HCT116 (cell line): ENCODE results near the gene UNC45A. TPM values are rescaled to one million over a fixed set of nuclear protein-coding genes. Genes with fewer than 3 reads are reported as not detected.

Source experiments
- ATAC-seq: fragments of 200-7000 bp; cut with Tn5 transposase; 2 replicates; pipeline ENCODE4 v1.9.1; 2020; ENCODE audit warnings: mild to moderate bottlenecking, moderate library complexity
- BruUV-seq: library from RNA; stranded (reverse); fragments of 400-500 nt; replicated peaks from 2 replicates; lab custom pipeline; 2021; lab: Mats Ljungman, UMichigan
- CTCF ChIA-PET: fragments of 300-600 bp; sonication (Branson Sonifier 250); formaldehyde crosslinking; loops from one replicate; lab custom pipeline; 2021; ENCODE audit warnings: antibody characterized with exemption; lab: Charles Lee
- POLR2A ChIA-PET: fragments of 300-600, 350-600 bp; sonication (Branson Sonifier 250); formaldehyde crosslinking; loops from one replicate; lab custom pipeline; 2021; ENCODE audit warnings: antibody characterized with exemption; lab: Charles Lee
- RAD21 ChIA-PET, 2 experiments: fragments of 300-600 bp; sonication (Branson Sonifier 250); formaldehyde crosslinking; loops; one replicate each; lab custom pipeline; 2023; ENCODE audit warnings: low total read pairs in 2 of 2; ENCODE audit not compliant: uncharacterized antibody in 2 of 2, unreplicated experiment in 2 of 2, low non-redundant PET in 1 of 2; lab: Charles Lee
- DNase-seq: peaks from one replicate; pipeline ENCODE4 v3.0.0-alpha.2; 2010; ENCODE audit warnings: low read depth, low spot score
- H2AFZ ChIP-seq: fragments of 200-600 bp; shearing (Covaris generic), sonication (generic); 2 replicates; pipeline ENCODE4 v1.6.1; 2017; ENCODE audit warnings: low read depth, mixed run types, mixed read lengths, antibody characterized with exemption, low read length; ENCODE audit not compliant: poor library complexity, severe bottlenecking
- H3K27ac ChIP-seq: 2 replicates; pipeline ENCODE4 v1.5.1; 2012; ENCODE audit warnings: low read depth, low read length
- H3K27me3 ChIP-seq: fragments of 200-600 bp; sonication (generic); 2 replicates; pipeline ENCODE4 v1.6.1; 2016; ENCODE audit warnings: mixed run types, low read length, mixed read lengths; ENCODE audit not compliant: insufficient read depth
- H3K36me3 ChIP-seq, 2 experiments: fragments of 200-500 bp in 1 of 2; fragments of 200-600 bp in 1 of 2; sonication (Bioruptor generic) in 1 of 2; sonication (generic) in 1 of 2; 2 replicates each; pipeline versions ENCODE4 v1.5.1 to v1.6.1; 2014 to 2016; ENCODE audit warnings: low read length in 2 of 2, inconsistent platforms in 1 of 2, mixed read lengths in 1 of 2, mixed run types in 1 of 2; ENCODE audit not compliant: insufficient read depth in 2 of 2, control insufficient read depth in 1 of 2
- H3K4me1 ChIP-seq, 2 experiments: fragments of 200-600 bp in 1 of 2; sonication (generic) in 1 of 2; 2 replicates each; pipeline versions ENCODE4 v1.5.1 to v1.6.1; 2012 to 2017; ENCODE audit warnings: low read length in 2 of 2, inconsistent platforms in 1 of 2, mild to moderate bottlenecking in 1 of 2, mixed read lengths in 1 of 2, mixed run types in 1 of 2, moderate library complexity in 1 of 2; ENCODE audit not compliant: insufficient read depth in 2 of 2, control insufficient read depth in 1 of 2
- H3K4me2 ChIP-seq: fragments of 200-600 bp; sonication (generic); 2 replicates; pipeline ENCODE4 v1.6.1; 2017; ENCODE audit warnings: mixed run types, low read length, mixed read lengths
- H3K4me3 ChIP-seq, 2 experiments: fragments of 200-600 bp in 1 of 2; sonication (generic) in 1 of 2; replicated peaks in 1 of 2; 2 replicates each; pipeline ENCODE4 v1.5.1; 2011 to 2016; ENCODE audit warnings: low read length in 2 of 2, control low read depth in 1 of 2, low read depth in 1 of 2, mild to moderate bottlenecking in 1 of 2, mixed read lengths in 1 of 2, mixed run types in 1 of 2
- H3K79me2 ChIP-seq: fragments of 200-600 bp; sonication (generic); 2 replicates; pipeline ENCODE4 v1.6.1; 2017; ENCODE audit warnings: mild to moderate bottlenecking, mixed run types, low read length, moderate library complexity, mixed read lengths; ENCODE audit not compliant: insufficient read depth
- H3K9ac ChIP-seq: fragments of 200-600 bp; sonication (generic); 2 replicates; pipeline ENCODE4 v1.6.1; 2016; ENCODE audit warnings: low read length, mixed read lengths
- H3K9me2 ChIP-seq: fragments of 200-600 bp; sonication (generic), shearing (Covaris generic); 2 replicates; pipeline ENCODE4 v1.6.1; 2017; ENCODE audit warnings: mixed run types, mild to moderate bottlenecking, moderate library complexity; ENCODE audit not compliant: insufficient read depth
- H3K9me3 ChIP-seq, 2 experiments: fragments of 200-500 bp in 1 of 2; fragments of 200-600 bp in 1 of 2; sonication (Bioruptor generic) in 1 of 2; sonication (generic) in 1 of 2; 2 replicates each; pipeline ENCODE4 v1.6.1; 2014 to 2017; ENCODE audit warnings: low read length in 2 of 2, mixed read lengths in 2 of 2, inconsistent platforms in 1 of 2, low read depth in 1 of 2, mild to moderate bottlenecking in 1 of 2, mixed run types in 1 of 2, moderate library complexity in 1 of 2; ENCODE audit not compliant: control insufficient read depth in 1 of 2, insufficient read depth in 1 of 2
- H4K20me1 ChIP-seq: fragments of 200-600 bp; sonication (generic), shearing (Covaris generic); 2 replicates; pipeline ENCODE4 v1.6.1; 2017; ENCODE audit warnings: mixed run types, mild to moderate bottlenecking, moderate library complexity; ENCODE audit not compliant: insufficient read depth
- EZH2 ChIP-seq: fragments of 200-600 bp; sonication (generic); IDR thresholded peaks from 2 replicates; pipeline ENCODE4 v1.6.1; 2017; ENCODE audit warnings: antibody characterized with exemption, mixed run types
- FOSL1 ChIP-seq: IDR thresholded peaks from 2 replicates; pipeline ENCODE4 v1.6.1; 2012; ENCODE audit warnings: low read depth
- RAD21 ChIP-seq: IDR thresholded peaks from 2 replicates; pipeline ENCODE4 v1.6.1; 2012; ENCODE audit warnings: low read depth, mild to moderate bottlenecking
- REST ChIP-seq: IDR thresholded peaks from 2 replicates; pipeline ENCODE4 v1.6.1; 2012; ENCODE audit warnings: low read depth
- YY1 ChIP-seq: IDR thresholded peaks from 2 replicates; pipeline ENCODE4 v1.6.1; 2011; ENCODE audit warnings: low read length, low read depth, moderate library complexity, mild to moderate bottlenecking; ENCODE audit not compliant: insufficient replicate concordance; ENCODE audit errors: extremely low read depth
- intact Hi-C: fragments of 100-400 bp; cut with micrococcal nuclease; formaldehyde crosslinking; loops from 2 replicates; pipeline ENCODE4 v1.10.0; 2022
- total RNA-seq: library from RNA; stranded (reverse); gene quantifications from one replicate; pipeline ENCODE4 v1.2.1, GENCODE V29; 2021; ENCODE audit not compliant: unreplicated experiment

UNC45A gene
- total RNA-seq, 1 experiment from 2014 or later: 95.4 TPM

GRCh38 chr15:90941038-90941437 lies 6.0 kb downstream of the UNC45A start:
- Histone ChIP-seq H3K9ac (no peak overlapping the region), H4K20me1 (no peaks in the 10 kb centered on the region), H3K79me2 (peaks cover 12% of the 10 kb centered on the region; the same call in 1 of the 2 replicates), H3K4me1 (peaks cover 3 to 6% of the 10 kb centered on the region in 2 experiments; a peak in 3 of 4 replicates), H2AFZ (no peak overlapping the region), H3K36me3 (peaks cover 29 to 41% of the 10 kb centered on the region in 2 experiments)
- no peak for ATAC-seq
- intact Hi-C loops: no loop called here
- DNase-seq: no peak
- CTCF ChIA-PET: interaction anchor here (1.5 kb wide), 1 partner anchor 92 kb away, joined by 3 read pairs; no protein-coding TSS in a partner anchor
- POLR2A ChIA-PET: no interaction called here
- TF ChIP-seq FOSL1: no peak
- no peak for TF ChIP-seq YY1
- TF ChIP-seq REST: no peak
- TF ChIP-seq RAD21: no peak
- no peak for TF ChIP-seq EZH2
- TF ChIP-seq, all 23 proteins: peak for 0
- Histone ChIP-seq H3K4me3 (no peak overlapping the region), H3K27me3 (no peaks in the 10 kb centered on the region), H3K4me2 (no peak overlapping the region), H3K9me2 (no peaks in the 10 kb centered on the region), H3K9me3 (no peaks in the 10 kb centered on the region), H3K27ac (no peak overlapping the region)
- no TSS peak for BruUV-seq
- RAD21 ChIA-PET: no interaction called here
